Fibroblast of lung (primary cell): ENCODE measurements around the gene SORCS3.

Experiments
- CTCF ChIP-seq, 2 donors: IDR thresholded peaks in 1 of 2; conservative IDR thresholded peaks in 1 of 2; 1 replicate in 1 of 2; 2 replicates in 1 of 2; pipeline ENCODE4 v1.5.1; 2011 to 2012; ENCODE audit warnings: low read length in 2 of 2, control low read depth in 1 of 2, inconsistent platforms in 1 of 2, low read depth in 1 of 2, mild to moderate bottlenecking in 1 of 2
- EZH2 ChIP-seq: IDR thresholded peaks from 2 replicates; pipeline ENCODE4 v1.5.1; 2012; ENCODE audit warnings: low read length, control low read depth, mild to moderate bottlenecking; ENCODE audit errors: missing control alignments

GRCh38 chr10:104664205-104664604 is 23.1 kb downstream of the SORCS3 start:
- TF ChIP-seq CTCF (conservative IDR thresholded peaks at IDR 0.05 in 1 of 2, IDR thresholded peaks at IDR 0.05 in 1 of 2; ENCODE audit: low read depth in 1 of 2, low read length in 2 of 2), result no peak
- TF ChIP-seq EZH2, result no peak
